ENCODE results near the gene CCP110.

CCP110 gene

GRCh38 chr16:19523559-19524355 is at the start of gene CCP110:
Gene CCP110 (plus strand): TSS chr16:19523942. CDS start chr16:19527882, 3,940 bp downstream.
- DNase-seq: peak; percentile 99

- no peak for DNase-seq
Observed at GRCh38 chr16:19474617-19475016, 49.1 kb upstream of the CCP110 start.

GRCh38 chr16:19478505-19478904 is 45.2 kb upstream of the CCP110 start:
- no peak for DNase-seq

- DNase-seq: no peak
Observed at GRCh38 chr16:19479302-19479721, 44.4 kb upstream of the CCP110 start.

- DNase-seq: no peak
Observed at GRCh38 chr16:19481296-19481695, 42.4 kb upstream of the CCP110 start.

- no peak for DNase-seq
Observed at GRCh38 chr16:19481769-19482168, 42.0 kb upstream of the CCP110 start.

GRCh38 chr16:19482291-19482690 is 41.5 kb upstream of the CCP110 start:
- DNase-seq: no peak

GRCh38 chr16:19484096-19484495 is 39.6 kb upstream of the CCP110 start:
- DNase-seq: no peak

- no peak for DNase-seq
Observed at GRCh38 chr16:19485611-19486010, 38.1 kb upstream of the CCP110 start.

- DNase-seq: no peak
Observed at GRCh38 chr16:19486051-19486450, 37.7 kb upstream of the CCP110 start.

GRCh38 chr16:19486750-19487325 is 36.9 kb upstream of the CCP110 start:
- no peak for DNase-seq

- DNase-seq: no peak
Observed at GRCh38 chr16:19488213-19488640, 35.5 kb upstream of the CCP110 start.

GRCh38 chr16:19490619-19491018 is 33.1 kb upstream of the CCP110 start:
- DNase-seq: no peak

- DNase-seq: no peak
Observed at GRCh38 chr16:19497176-19497575, 26.6 kb upstream of the CCP110 start.

GRCh38 chr16:19499006-19499405 is 24.7 kb upstream of the CCP110 start:
- no peak for DNase-seq

- no peak for DNase-seq
Observed at GRCh38 chr16:19499481-19499880, 24.3 kb upstream of the CCP110 start.

- DNase-seq: peak; percentile 100
Observed at GRCh38 chr16:19502395-19503131, 21.2 kb upstream of the CCP110 start.

GRCh38 chr16:19503461-19504075 is 20.2 kb upstream of the CCP110 start:
- no peak for DNase-seq

GRCh38 chr16:19505600-19506303 is 18.0 kb upstream of the CCP110 start:
- DNase-seq: no peak

GRCh38 chr16:19506965-19507364 is 16.8 kb upstream of the CCP110 start:
- no peak for DNase-seq

GRCh38 chr16:19507867-19508266 is 15.9 kb upstream of the CCP110 start:
- no peak for DNase-seq

GRCh38 chr16:19512297-19512696 is 11.4 kb upstream of the CCP110 start:
- DNase-seq: no peak

Data from NCI-H510A treated with DMSO at 0.1 percent for 48 hours (cell line).